GM23338 (cell line): Measurements from ENCODE around the gene ACSBG1.

Experiments used
- CREB1 ChIP-seq: fragments of 250-450 bp; sonication (Bioruptor Pico); IDR thresholded peaks from 2 replicates; pipeline ENCODE4 v1.5.0; 2020; ENCODE audit warnings: low read depth, mild to moderate bottlenecking, moderate library complexity
- CTCF ChIP-seq, 2 experiments: fragments of 200-600 bp in 1 of 2; sonication (generic) in 1 of 2; conservative IDR thresholded peaks; 2 replicates each; pipeline versions ENCODE4 v1.5.1 to v1.6.1; 2016 to 2017; ENCODE audit warnings: antibody characterized with exemption in 2 of 2, low read depth in 2 of 2, mild to moderate bottlenecking in 2 of 2, moderate library complexity in 1 of 2
- EZH2 ChIP-seq: fragments of 200-600 bp; sonication (generic); IDR thresholded peaks from one replicate; pipeline ENCODE4 v1.8.0; 2017; ENCODE audit warnings: antibody characterized with exemption, mild to moderate bottlenecking, low read depth; ENCODE audit not compliant: unreplicated experiment
- JUNB ChIP-seq: IDR thresholded peaks from one replicate; pipeline ENCODE4 v1.6.1; 2016; ENCODE audit warnings: antibody characterized with exemption; ENCODE audit not compliant: unreplicated experiment
- POLR2AphosphoS5 ChIP-seq: IDR thresholded peaks from 2 replicates; pipeline ENCODE4 v1.6.1; 2016; ENCODE audit warnings: antibody characterized with exemption, low read depth
- REST ChIP-seq: IDR thresholded peaks from one replicate; pipeline ENCODE4 v1.6.1; 2018; ENCODE audit warnings: antibody characterized with exemption; ENCODE audit not compliant: unreplicated experiment

GRCh38 chr15:78265137-78265460, 30.7 kb upstream of the ACSBG1 start:
- TF ChIP-seq CTCF (conservative IDR thresholded peaks at IDR 0.05; ENCODE audit: low read depth in 2 of 2) (no peak), CREB1 (CRISPR knock-in tag) (no peak), EZH2 (no peak), REST (no peak), JUNB (no peak), POLR2AphosphoS5 (no peak)
